Measurements from ENCODE around the gene DUS3L.
A peak's percentile ranks its signal among the peaks of the same experiment; 100 is the strongest.

Gene DUS3L

GRCh38 chr19:5823579-5824281 is 32.8 kb upstream of the DUS3L start:
- Histone ChIP-seq H3K27me3 (replicated peaks) (no peaks in the 10 kb centered on the region), H3K27ac (no peak overlapping the region), H3K4me3 (ENCODE audit: low read depth, low read length) (no peak overlapping the region), H3K36me3 (replicated peaks) (no peaks in the 10 kb centered on the region)
- no peak for DNase-seq
- TF ChIP-seq CTCF (IDR thresholded peaks at IDR 0.05; ENCODE audit: low read depth, low read length, missing control alignments), result peak; percentile 25
- in situ Hi-C loops (cut with HindIII; ENCODE audit: low pct_ligation_motif_present, low sequenced_read_pairs), result no loop called here

DNA sequence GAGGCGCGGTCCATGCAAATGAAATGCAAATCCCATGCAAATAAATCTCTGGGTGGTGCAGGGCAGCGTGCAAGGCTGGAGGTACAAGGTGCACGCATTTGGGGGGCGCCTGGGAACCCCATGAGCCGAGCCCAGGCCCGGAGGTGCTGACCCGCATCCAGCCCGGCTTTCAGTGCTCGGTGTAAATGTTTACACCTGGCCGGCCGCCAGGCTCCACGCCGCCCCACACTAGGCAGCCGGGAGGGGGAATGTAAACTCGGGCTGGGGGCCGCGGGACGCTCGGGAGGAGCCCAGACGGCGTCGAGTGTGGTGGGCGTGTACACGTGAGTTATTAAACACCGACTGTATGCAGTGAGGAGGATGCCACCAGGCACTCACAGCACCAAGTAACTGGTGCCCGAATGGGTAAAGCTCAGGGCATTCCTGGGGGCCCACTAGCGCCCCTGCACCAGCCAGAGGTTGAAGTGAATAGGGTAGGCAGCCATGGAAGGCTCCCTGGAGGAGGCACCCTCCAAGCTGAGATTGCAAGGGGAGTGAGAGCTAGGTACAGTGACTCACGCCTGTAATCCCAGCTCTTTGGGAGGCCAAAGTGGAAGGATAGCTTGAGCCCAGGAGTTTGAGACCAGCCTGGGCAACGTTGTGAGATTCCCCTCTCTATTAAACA is 31.4 kb upstream of the DUS3L start:
- no peak overlapping the region for H3K4me3 ChIP-seq (ENCODE audit: low read depth, low read length)
- H3K36me3 ChIP-seq (replicated peaks), result no peaks in the 10 kb centered on the region
- H3K27ac ChIP-seq, result no peak overlapping the region
- in situ Hi-C loops (cut with HindIII; ENCODE audit: low pct_ligation_motif_present, low sequenced_read_pairs), result no loop called here
- no peak for TF ChIP-seq CTCF (IDR thresholded peaks at IDR 0.05; ENCODE audit: low read depth, low read length, missing control alignments)
- DNase-seq, result no peak
- no peaks in the 10 kb centered on the region for H3K27me3 ChIP-seq (replicated peaks)

GRCh38 chr19:5821521-5822180 is 30.7 kb upstream of the DUS3L start:
- DNase-seq, result no peak
- Histone ChIP-seq H3K27me3 (replicated peaks) (no peaks in the 10 kb centered on the region), H3K36me3 (replicated peaks) (no peaks in the 10 kb centered on the region), H3K27ac (no peak overlapping the region), H3K4me3 (ENCODE audit: low read depth, low read length) (no peak overlapping the region)
- TF ChIP-seq CTCF (IDR thresholded peaks at IDR 0.05; ENCODE audit: low read depth, low read length, missing control alignments), result no peak
- in situ Hi-C loops (cut with HindIII; ENCODE audit: low pct_ligation_motif_present, low sequenced_read_pairs), result no loop called here

- no peaks in the 10 kb centered on the region for H3K36me3 ChIP-seq (replicated peaks)
- TF ChIP-seq CTCF (IDR thresholded peaks at IDR 0.05; ENCODE audit: low read depth, low read length, missing control alignments), result no peak
- in situ Hi-C loops (cut with HindIII; ENCODE audit: low pct_ligation_motif_present, low sequenced_read_pairs), result no loop called here
- H3K27ac ChIP-seq, result no peak overlapping the region
- no peak overlapping the region for H3K4me3 ChIP-seq (ENCODE audit: low read depth, low read length)
- no peaks in the 10 kb centered on the region for H3K27me3 ChIP-seq (replicated peaks)
- no peak for DNase-seq
These were observed 29.8 kb upstream of the DUS3L start for GRCh38 chr19:5820785-5821184.

DNA sequence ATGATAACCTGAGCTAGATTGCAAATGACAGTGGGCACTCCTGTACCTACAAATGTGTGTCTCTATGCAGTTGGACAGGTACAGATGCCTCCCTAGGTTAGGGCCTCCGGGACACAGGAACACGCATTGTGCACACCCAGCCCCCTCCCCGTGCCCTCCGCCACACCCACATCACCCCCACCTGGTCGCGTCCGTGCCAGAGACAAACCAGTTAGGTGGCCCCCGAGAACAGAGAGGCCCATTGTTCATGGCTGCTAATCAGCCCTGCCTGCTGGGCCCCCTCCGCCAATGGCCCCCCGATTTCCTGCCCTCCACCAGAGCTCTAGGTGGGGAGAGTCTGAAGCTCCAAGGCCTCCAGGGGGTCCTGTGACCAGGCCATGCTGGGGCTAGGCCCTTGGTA is 27.6 kb upstream of the DUS3L start:
- in situ Hi-C loops (cut with HindIII; ENCODE audit: low pct_ligation_motif_present, low sequenced_read_pairs), result no loop called here
- no peak for DNase-seq
- no peak for TF ChIP-seq CTCF (IDR thresholded peaks at IDR 0.05; ENCODE audit: low read depth, low read length, missing control alignments)
- Histone ChIP-seq H3K27me3 (replicated peaks) (no peaks in the 10 kb centered on the region), H3K27ac (no peak overlapping the region), H3K4me3 (ENCODE audit: low read depth, low read length) (no peak overlapping the region), H3K36me3 (replicated peaks) (no peaks in the 10 kb centered on the region)

All from brain microvascular endothelial cell (primary cell).